Central memory CD8-positive, alpha-beta T cell (primary cell): Measurements from ENCODE around the gene CORO7.

ENCODE experiments used
- ATAC-seq: fragments of 150-1000 bp; cut with Tn5 transposase; replicated peaks from 2 replicates; pipeline ENCODE4 v1.10.0; 2022; ENCODE audit warnings: mild to moderate bottlenecking, moderate FRiP score, moderate number of reproducible peaks; ENCODE audit not compliant: poor library complexity, severe bottlenecking; ENCODE audit errors: extremely low read depth
- DNase-seq, 2 donors: peaks; one replicate each; pipeline ENCODE4 v3.0.0; 2021; ENCODE audit warnings: low spot score in 2 of 2
- H3K27ac Mint-ChIP-seq: one replicate; pipeline ENCODE4 v1.8.0; 2022; ENCODE audit warnings: low read depth, mild to moderate bottlenecking, moderate library complexity, mixed read lengths
- H3K27me3 Mint-ChIP-seq: one replicate; pipeline ENCODE4 v1.8.0; 2022; ENCODE audit warnings: mixed read lengths
- H3K36me3 Mint-ChIP-seq: one replicate; pipeline ENCODE4 v1.8.0; 2022; ENCODE audit warnings: mild to moderate bottlenecking, moderate library complexity, mixed read lengths; ENCODE audit not compliant: insufficient read depth
- H3K4me1 Mint-ChIP-seq: one replicate; pipeline ENCODE4 v1.8.0; 2022; ENCODE audit warnings: mixed read lengths
- H3K4me3 Mint-ChIP-seq: one replicate; pipeline ENCODE4 v1.8.0; 2022; ENCODE audit warnings: mild to moderate bottlenecking, moderate library complexity, mixed read lengths
- H3K9me3 Mint-ChIP-seq: one replicate; pipeline ENCODE4 v1.8.0; 2022; ENCODE audit warnings: mixed read lengths

CORO7 gene

DNA sequence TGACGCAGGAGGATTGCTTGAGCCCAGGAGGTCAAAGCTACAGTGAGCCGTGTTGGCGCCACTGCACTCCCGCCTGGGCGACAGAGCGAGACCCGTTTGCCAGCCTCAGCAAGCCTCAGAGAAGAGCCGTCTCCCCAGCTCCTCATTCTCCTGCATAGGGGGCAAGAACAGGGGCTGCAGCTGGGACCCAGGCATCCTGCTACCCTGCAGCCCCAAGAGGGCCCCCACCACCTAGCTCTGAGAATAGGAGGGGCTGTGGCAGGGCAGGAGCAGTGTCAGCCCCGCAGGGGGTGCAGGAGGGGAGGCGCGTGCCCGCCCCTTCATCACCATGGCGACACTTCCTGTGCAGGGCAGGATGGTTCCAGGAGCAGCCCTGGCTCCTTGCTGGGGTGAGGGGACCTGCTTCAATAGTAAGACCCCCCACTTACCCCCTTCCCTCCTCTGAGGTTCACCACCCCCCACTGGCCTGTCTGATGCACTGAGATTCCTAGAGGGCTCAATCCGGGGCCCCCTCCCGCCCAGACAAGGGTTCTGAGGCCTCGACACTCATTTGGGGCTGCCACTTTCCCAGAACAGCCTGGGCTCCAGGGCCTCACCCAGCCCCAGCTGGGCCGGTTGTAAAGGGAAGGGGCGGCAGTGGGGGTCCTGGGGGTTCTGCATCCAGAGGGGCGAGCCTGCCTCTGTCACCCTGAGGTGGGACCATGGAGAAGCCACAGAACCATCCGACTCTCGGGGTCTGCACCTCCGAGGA, 24.6 kb downstream of the CORO7 start:
- ATAC-seq (no peak), DNase-seq (no peak)
- Mint-ChIP-seq H3K4me1 (peaks cover 15% of the 10 kb centered on the region), H3K9me3 (no peaks in the 10 kb centered on the region), H3K4me3 (peak overlapping the region; percentile 2), H3K36me3 (peaks cover 84% of the 10 kb centered on the region), H3K27ac (peak overlapping the region; percentile 62), H3K27me3 (no peaks in the 10 kb centered on the region)

DNA sequence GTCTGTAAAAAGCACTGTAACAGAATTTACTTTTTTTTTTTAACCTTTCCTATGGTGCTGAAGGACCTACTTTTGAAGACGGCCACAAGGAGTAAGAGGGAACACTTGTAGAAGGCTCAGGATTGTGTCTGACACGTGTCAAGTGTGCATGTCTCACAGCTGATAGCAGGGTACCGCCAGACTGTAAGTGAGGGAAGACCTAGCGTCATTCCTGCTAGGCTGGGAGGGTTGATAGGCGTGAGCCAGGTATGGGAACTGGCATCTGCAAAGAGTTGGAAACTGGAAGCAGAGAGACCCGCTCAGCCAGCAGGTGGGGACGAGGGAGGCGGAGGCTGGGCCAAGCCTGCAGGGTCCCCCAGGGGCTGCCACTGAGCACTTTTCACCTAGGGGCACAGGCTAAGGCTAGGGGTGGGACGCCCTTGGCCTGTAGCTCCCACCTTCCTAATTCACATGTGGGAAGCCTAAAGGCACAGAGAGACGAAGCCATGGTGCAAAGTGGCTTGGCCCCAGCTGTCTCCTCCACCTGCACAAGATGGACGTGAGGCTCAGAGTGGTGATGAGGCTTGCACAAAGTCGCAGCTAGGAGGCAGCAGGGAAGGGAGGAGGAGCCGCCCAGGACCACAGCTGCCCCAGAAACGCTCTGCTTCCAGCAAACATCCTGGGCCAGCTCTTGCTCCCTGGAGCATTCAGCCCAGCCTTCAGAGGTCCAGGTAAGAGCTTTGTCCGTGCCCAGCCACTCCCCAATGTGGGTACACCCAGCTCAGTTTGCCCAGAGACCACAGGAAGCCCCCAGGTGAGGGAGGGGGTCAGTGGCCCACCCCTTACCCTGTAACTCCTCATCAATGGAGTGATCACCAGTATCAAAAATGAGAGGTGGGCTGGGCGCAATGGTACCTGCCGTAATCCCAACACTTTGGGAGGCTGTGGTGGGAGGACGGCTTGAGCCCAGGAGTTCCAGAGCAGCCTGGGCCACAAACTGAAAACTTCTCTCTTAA, 25.8 kb downstream of the CORO7 start:
- peak overlapping the region; percentile 62 for H3K27ac Mint-ChIP-seq
- ATAC-seq, result no peak
- H3K36me3 Mint-ChIP-seq, result peaks cover 82% of the 10 kb centered on the region

DNA sequence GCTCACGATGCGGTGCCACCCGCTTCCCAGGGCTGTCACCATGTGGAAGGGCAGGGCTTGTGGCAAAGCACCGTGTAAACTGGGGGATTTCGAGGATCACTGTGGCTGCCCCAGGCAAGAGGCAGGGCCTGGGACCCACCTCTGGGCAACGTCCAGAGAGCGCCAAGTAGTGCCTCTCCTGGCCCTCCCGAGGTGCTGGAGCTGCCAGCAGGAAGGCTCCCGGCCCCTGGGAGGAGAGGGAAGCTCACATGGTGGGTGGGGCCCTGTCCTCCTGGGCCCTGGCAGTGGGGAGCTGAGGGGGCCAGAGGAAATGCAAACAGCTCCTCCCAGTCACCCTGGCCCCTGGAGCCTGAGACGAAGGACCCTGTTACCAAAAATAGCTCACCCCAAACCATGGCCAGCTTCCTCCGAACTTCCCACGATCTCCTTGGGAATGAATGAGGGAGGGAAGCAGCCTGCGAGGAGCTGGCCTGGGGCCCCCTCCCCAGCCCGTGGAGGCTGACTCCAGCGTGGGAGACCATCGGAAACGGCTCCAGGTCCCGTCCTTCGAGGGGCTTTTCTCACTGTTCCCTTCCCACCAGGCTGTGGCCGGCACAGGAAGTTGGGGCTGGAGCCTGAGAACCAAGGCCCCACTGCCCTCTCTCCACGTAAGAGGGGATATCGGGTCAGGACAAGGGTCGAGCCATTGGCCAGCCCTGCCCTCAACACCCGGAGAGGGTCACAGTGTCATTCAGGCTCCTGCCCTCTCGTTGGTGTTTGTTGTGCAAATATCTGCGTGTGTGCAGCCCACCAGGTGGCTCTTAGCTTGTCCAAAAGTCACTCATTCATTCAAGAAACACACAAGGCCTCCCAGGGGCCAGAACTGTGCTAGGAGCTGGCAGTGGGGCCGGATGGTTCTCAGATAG, 27.1 kb downstream of the CORO7 start:
- no peak for ATAC-seq
- Mint-ChIP-seq H3K27me3 (no peaks in the 10 kb centered on the region), H3K9me3 (no peaks in the 10 kb centered on the region), H3K4me1 (peaks cover 8% of the 10 kb centered on the region), H3K36me3 (peaks cover 80% of the 10 kb centered on the region), H3K27ac (peak overlapping the region; percentile 62), H3K4me3 (no peak overlapping the region)
- no peak for DNase-seq

More for the DNA sequence above, 25.8 kb downstream of the CORO7 start:
- peaks cover 11% of the 10 kb centered on the region for H3K4me1 Mint-ChIP-seq
- H3K9me3 Mint-ChIP-seq, result no peaks in the 10 kb centered on the region
- no peak for DNase-seq
- H3K27me3 Mint-ChIP-seq, result no peaks in the 10 kb centered on the region
- H3K4me3 Mint-ChIP-seq, result no peak overlapping the region

DNA sequence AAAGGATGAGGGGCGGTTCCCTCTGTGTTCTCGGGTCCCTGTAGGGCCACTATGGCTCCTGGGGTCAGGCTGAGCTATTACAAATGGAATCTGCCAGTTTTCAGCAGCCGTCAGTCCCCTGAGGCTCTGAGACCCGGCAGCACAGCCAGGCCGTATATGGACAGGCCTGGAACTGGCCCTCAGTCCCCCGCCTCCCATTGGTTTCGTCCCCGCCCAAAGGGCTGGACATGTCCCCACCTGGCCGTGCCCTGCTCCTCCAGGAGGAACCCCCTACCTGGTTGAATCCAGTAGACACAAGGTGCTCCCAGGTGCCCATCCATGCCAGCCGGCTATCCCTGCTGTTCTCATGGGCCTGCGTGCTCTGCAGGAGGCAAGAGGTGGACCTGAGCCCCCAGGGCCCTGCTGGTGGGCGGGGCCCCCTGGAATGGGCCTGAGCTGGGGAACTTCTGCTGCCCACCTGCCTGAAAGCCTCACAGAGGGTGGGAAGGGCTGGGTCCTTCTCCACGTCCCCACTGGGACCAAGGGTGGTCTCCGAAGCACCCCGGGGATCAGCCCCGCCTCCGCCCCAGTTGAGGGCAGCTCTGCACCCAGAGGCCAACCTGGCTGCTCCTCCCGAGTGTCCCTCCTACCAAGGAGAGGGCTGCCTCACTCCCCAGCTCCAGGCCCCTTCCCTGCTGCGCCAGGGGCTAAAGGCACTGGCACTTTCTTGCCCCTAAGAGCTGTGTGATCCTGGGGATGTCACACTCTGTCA, 27.9 kb downstream of the CORO7 start:
- no peak for ATAC-seq
- Mint-ChIP-seq H3K4me3 (no peak overlapping the region), H3K27ac (peak overlapping the region; percentile 16), H3K36me3 (peaks cover 76% of the 10 kb centered on the region), H3K9me3 (no peaks in the 10 kb centered on the region), H3K4me1 (peaks cover 9% of the 10 kb centered on the region), H3K27me3 (no peaks in the 10 kb centered on the region)
- DNase-seq, result no peak

DNA sequence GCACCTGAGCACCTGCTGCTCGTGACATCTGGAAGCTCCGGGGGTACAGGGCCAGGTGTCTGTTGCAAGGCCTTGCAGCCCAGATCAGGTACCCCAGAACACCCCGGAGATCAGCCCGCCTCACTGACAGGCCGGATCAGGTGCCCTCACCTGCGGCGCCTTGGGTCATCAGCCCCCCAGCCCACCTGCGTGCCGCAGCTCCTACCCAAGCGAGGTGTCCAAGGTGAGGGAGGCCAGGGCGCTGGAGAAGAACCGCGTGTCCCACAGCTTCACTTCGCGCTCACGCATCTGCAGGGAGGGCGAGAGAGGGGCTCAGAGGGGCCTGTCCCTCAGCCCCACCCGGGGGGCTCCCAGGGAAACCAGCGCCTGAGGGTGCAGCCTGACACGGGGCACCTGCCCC, 28.6 kb downstream of the CORO7 start:
- DNase-seq (no peak), ATAC-seq (no peak)
- peaks cover 75% of the 10 kb centered on the region for H3K36me3 Mint-ChIP-seq
- H3K27me3 Mint-ChIP-seq, result no peaks in the 10 kb centered on the region
- H3K27ac Mint-ChIP-seq, result no peak overlapping the region
- no peaks in the 10 kb centered on the region for H3K9me3 Mint-ChIP-seq
- no peak overlapping the region for H3K4me3 Mint-ChIP-seq
- H3K4me1 Mint-ChIP-seq, result peaks cover 13% of the 10 kb centered on the region

DNA sequence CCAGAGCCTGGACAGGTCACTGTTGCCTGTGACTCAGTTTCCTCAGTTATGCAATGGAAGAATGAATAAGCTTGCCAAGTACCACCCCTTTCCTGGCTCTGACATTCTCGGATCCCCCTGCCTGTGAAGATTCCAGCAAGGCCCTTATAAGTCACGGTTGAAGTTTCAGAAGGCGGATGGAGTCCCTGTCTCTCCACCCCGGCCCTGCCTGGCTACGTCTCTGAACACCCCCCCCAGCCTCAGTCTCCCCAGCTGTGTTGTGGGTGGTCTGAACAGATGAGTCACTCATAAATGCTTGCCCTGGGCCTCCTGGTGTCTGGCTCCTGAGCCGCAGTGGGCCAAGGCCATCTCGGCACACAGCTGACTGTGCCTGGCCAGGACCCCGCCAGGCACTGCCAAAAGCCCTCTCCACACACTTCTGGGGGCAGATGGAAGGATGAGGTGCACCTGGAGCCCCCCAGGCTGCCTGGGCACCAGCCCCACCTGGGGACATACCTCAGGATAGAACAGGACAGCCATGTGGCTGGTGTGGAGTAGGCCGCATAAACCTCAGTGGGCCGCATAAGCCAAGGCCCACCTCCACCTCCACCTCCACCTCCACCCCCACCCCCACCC, 29.3 kb downstream of the CORO7 start:
- H3K4me1 Mint-ChIP-seq, result peaks cover 13% of the 10 kb centered on the region
- DNase-seq, result no peak
- no peaks in the 10 kb centered on the region for H3K27me3 Mint-ChIP-seq
- H3K27ac Mint-ChIP-seq, result peak overlapping the region; percentile 35
- no peak overlapping the region for H3K4me3 Mint-ChIP-seq
- peaks cover 74% of the 10 kb centered on the region for H3K36me3 Mint-ChIP-seq
- H3K9me3 Mint-ChIP-seq, result no peaks in the 10 kb centered on the region
- ATAC-seq, result no peak

DNA sequence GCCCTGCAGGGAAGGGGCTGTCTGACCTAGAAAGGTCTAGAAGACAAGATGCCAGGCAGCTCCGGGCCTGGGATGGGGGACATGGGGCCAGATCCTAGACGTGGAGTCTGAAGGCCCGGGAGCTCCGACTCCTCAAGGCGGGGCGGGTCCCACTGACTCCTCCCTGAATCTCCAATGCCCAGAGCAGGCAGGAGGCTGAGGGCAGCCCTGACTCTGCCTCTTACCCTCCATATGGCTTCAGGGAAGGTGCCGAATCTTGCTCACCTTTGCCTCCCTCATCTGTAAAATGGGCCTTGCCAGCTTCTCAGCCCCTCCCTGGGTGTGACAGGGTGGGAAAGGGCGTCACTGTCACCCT, 30.0 kb downstream of the CORO7 start:
- ATAC-seq, result no peak
- Mint-ChIP-seq H3K27me3 (no peaks in the 10 kb centered on the region), H3K4me3 (peak overlapping the region; percentile 38), H3K9me3 (no peaks in the 10 kb centered on the region), H3K4me1 (peaks cover 13% of the 10 kb centered on the region), H3K27ac (no peak overlapping the region), H3K36me3 (peaks cover 74% of the 10 kb centered on the region)
- DNase-seq, result no peak

DNA sequence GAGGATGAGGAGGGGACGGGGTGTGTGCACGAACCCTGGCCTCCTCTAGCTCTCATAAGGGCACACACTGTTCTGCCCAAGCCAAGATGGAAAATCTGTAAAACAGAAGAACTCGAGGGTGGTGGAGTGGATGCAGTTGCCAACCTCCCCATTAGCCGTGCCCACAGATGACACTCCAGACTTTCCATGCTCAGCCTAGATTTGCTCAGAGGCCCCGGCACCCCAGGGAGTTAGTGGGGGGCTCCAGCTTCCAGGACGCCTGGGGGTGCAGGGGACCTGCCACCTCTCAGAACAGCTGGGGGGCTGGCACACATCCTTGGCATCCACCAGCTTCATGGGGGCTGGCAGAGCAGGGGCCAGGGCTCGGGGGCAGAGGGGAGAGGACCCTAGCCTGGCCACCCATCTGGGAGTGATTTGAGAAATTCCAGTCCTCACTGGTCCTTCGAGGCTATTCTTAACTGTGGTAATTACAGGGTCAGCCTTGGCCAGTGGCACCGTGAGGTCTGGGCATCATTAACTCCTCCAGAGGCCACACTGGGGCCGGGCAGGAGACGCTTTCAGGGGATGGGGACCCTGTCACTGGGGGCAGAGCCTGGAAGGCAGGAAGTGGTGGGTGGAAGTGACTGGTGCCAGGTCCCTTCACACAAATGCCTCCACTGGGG, 30.5 kb downstream of the CORO7 start:
- Mint-ChIP-seq H3K36me3 (peaks cover 70% of the 10 kb centered on the region), H3K4me3 (peak overlapping the region; percentile 38), H3K27me3 (no peaks in the 10 kb centered on the region), H3K4me1 (peaks cover 13% of the 10 kb centered on the region), H3K27ac (no peak overlapping the region), H3K9me3 (no peaks in the 10 kb centered on the region)
- no peak for DNase-seq
- ATAC-seq, result no peak

DNA sequence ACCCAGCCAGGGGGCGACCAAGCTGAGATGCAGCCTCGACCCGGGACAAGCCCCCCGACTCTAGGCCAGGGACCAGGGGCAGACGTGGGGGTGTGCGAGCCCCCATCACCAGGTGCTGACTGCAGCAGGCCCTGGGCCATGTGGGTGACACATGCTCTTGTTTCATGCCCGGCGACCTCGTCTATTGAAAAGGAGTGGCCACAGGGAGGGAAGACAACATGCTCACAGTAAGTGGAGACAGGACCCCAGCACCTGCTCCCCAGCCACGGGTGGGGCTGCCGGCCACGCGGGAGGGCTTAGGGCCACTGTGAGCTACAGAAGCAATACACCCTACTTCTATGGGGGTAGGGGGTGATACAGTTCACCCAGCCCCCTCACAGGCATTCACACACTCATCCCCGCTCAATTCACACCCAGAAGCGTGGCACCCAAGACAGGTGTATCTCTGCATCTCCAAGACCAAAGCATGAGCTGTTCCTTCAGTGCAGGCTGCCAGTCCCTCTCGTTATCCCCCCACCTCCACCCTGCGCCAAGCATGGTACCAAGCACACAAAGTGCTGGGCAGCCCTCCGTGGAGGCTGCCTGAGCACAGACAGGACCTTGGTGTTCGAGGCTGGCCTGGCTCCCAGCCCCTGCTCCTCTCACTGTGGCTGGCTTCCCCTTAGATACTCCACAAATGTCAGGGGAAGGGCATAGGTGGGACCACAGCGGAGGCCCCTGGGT, 31.2 kb downstream of the CORO7 start:
- H3K4me1 Mint-ChIP-seq, result peaks cover 15% of the 10 kb centered on the region
- H3K27ac Mint-ChIP-seq, result no peak overlapping the region
- H3K27me3 Mint-ChIP-seq, result no peaks in the 10 kb centered on the region
- ATAC-seq (no peak), DNase-seq (no peak)
- no peak overlapping the region for H3K4me3 Mint-ChIP-seq
- H3K9me3 Mint-ChIP-seq, result no peaks in the 10 kb centered on the region
- peaks cover 66% of the 10 kb centered on the region for H3K36me3 Mint-ChIP-seq

DNA sequence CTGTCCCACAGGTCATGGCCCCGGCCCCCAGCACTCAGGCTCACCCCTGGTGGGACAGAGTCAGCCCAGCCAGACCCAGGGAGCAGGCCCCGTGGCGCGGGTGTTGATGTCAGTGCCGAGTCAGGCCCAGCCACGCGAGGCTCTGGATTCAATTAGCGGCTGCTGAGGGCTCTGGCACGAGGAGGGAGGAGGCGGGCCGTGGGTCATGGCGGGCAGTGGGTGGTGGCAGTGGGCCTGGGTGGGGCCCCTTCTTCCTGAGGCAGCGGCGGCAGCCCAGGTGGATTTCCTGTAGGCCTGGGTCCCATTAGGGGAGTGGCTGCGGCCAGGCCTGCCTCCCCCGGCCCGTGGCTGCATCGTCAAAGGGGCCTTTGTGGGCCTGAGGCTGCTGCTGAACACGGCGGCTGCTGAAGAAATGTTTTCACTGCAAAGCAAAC, 31.9 kb downstream of the CORO7 start:
- Mint-ChIP-seq H3K27me3 (no peaks in the 10 kb centered on the region), H3K36me3 (peaks cover 62% of the 10 kb centered on the region)

More for the DNA sequence above, 31.9 kb downstream of the CORO7 start:
- no peak for ATAC-seq
- Mint-ChIP-seq H3K9me3 (no peaks in the 10 kb centered on the region), H3K4me1 (peaks cover 12% of the 10 kb centered on the region), H3K4me3 (no peak overlapping the region), H3K27ac (no peak overlapping the region)
- no peak for DNase-seq
